Muscle of leg (tissue), 11 donors: ENCODE measurements around the gene CAMKMT. TPM values are rescaled to one million over a fixed set of nuclear protein-coding genes. Genes with fewer than 3 reads are reported as not detected.
A peak's percentile ranks its signal among the peaks of the same experiment; 100 is the strongest.

ENCODE experiments used
- DNase-seq: peaks from one replicate; pipeline ENCODE4 v3.0.0; 2013
- H3K27ac ChIP-seq: one replicate; pipeline ENCODE4 v1.5.1; 2013; ENCODE audit warnings: mild to moderate bottlenecking, low read length, control low read depth
- H3K27me3 ChIP-seq: one replicate; pipeline ENCODE4 v1.6.1; 2013; ENCODE audit warnings: low read length; ENCODE audit not compliant: control insufficient read depth, insufficient read depth
- H3K36me3 ChIP-seq: one replicate; pipeline ENCODE4 v1.6.1; 2013; ENCODE audit warnings: low read length; ENCODE audit not compliant: control insufficient read depth, insufficient read depth
- H3K4me1 ChIP-seq: one replicate; pipeline ENCODE4 v1.6.1; 2013; ENCODE audit warnings: low read length; ENCODE audit not compliant: control insufficient read depth, insufficient read depth
- H3K4me3 ChIP-seq: one replicate; pipeline ENCODE4 v1.5.1; 2013; ENCODE audit warnings: low read length, control low read depth
- H3K9me3 ChIP-seq: replicated peaks from 2 replicates; pipeline ENCODE4 v1.6.1; 2013; ENCODE audit warnings: low read depth, low read length; ENCODE audit not compliant: control insufficient read depth
- WGBS: methylation state at CpG from one replicate; pipeline ENCODE4 v1.1.5; 2013; ENCODE audit warnings: missing lambda C conversion rate; ENCODE audit not compliant: insufficient coverage; 5-methylcytosine and 5-hydroxymethylcytosine counted together
- polyA plus RNA-seq, 8 donors: library from polyadenylated mRNA; unstranded; fragments of 120-200 nt; gene quantifications; one replicate each; pipeline versions ENCODE4 v1.2.1 to v1.2.3, GENCODE V29; 2013; ENCODE audit warnings: inconsistent platforms in 1 of 8, low replicate concordance in 1 of 8; ENCODE audit not compliant: insufficient read length in 8 of 8, insufficient read depth in 1 of 8
- total RNA-seq: library from RNA; stranded (reverse); fragments of 120-200 nt; gene quantifications from one replicate; pipeline ENCODE4 v1.2.4, GENCODE V29; 2013

Gene CAMKMT
- total and polyA plus RNA-seq, 9 donors: 3.8 to 6.1 (median 4.6) TPM

DNA sequence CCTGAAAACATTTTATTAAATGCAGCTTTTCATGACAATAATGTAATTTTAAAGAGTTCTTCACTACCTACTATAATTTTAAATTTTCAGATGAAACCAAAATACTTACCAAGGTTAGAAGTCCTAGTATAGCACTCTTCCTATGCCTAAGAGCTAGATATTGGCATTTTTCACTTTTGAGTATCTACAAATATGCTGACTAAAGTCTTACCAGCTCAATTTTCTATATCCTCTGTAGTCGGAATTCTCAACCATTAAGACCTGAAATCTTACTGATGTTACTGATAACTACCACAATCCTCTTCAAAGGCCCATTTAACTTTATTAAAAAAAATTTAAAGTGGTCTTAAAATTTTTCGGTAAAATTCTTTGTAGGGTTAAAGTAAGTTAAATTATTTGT, 32.4 kb upstream of the CAMKMT start:
- Histone ChIP-seq H3K36me3 (peaks cover 49% of the 10 kb centered on the region), H3K4me1 (no peaks in the 10 kb centered on the region), H3K27ac (no peak overlapping the region), H3K4me3 (no peak overlapping the region), H3K27me3 (no peaks in the 10 kb centered on the region), H3K9me3 (no peaks in the 10 kb centered on the region)
- DNase-seq: no peak
- no CpG with 5 or more reads among the region's 2 CpGs for WGBS

DNA sequence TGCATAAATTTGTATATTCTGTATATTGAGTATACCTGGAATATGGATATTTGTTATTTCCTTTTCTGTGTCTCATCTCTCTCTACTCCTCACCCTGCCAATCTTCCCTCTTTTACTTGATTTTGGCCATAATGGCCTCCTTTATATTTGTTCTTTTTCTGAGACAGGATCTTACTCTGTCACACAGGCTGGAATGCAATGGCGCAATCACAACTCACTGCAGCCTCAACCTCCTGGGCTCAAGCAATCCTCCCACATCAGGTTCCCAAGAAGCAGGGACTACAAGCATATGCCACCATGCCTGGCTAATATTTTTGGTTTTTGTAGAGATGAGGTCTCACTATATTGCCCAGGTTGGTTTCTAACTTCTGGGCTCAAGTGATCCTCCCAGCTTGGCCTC, 30.9 kb upstream of the CAMKMT start:
- Histone ChIP-seq H3K27me3 (no peaks in the 10 kb centered on the region), H3K4me1 (no peaks in the 10 kb centered on the region), H3K36me3 (peaks cover 42% of the 10 kb centered on the region), H3K4me3 (no peak overlapping the region), H3K27ac (no peak overlapping the region), H3K9me3 (no peaks in the 10 kb centered on the region)
- no peak for DNase-seq
- WGBS: no CpG with 5 or more reads among the region's 1 CpG

DNA sequence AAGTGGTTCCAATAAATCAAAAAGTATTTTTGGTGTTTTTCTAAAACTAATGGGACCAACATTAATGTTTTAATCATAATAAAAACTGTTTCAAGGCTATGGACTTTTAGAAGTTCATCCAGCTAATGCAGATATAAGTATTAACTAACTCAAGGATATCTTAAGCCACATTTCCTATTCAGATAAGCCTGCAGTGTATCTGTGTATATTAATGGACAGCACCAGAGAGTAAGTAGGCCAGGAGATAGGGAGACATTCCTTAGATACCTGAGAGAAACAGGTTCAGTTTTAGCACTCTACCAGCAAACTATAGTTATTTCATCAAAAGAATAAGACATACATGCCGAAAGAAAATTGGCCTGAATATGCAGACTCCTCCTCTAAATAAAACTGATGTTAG, 27.8 kb upstream of the CAMKMT start:
- H3K4me1 ChIP-seq: no peaks in the 10 kb centered on the region
- no CpG with 5 or more reads among the region's 1 CpG for WGBS
- peaks cover 43% of the 10 kb centered on the region for H3K36me3 ChIP-seq
- DNase-seq: no peak
- H3K27me3 ChIP-seq: no peaks in the 10 kb centered on the region
- no peak overlapping the region for H3K4me3 ChIP-seq
- H3K27ac ChIP-seq: no peak overlapping the region
- no peaks in the 10 kb centered on the region for H3K9me3 ChIP-seq

DNA sequence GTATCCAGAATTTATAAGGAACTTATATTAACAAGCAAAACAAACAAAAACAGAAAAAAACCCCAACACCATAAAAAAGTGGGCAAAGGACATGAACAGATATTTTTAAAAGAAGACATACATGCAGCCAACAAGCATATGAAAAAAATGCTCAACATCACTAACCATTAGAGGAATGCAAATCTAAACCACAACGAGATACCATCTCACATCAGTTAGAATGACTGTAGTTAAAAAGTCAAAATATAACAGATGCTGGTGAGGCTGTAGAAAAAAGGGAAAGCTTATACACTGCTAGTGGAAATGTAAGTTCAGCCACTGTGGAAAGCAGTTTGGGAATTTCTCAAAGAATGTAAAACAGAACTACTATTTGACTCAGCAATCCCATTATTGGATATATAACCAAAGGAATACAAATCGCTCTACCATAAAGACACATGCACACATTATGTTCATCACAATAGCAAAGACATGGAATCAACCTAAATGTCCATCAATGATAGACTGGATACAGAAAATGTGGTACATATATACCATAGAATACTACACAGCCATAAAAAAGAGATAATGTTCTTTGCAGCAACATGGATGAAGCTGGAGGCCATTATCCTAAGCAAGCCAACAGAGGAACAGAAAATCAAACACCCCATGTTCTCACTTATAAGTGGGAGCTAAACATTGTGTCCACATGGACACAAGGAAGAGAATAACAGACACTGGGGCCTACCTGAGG, 25.8 kb upstream of the CAMKMT start:
- no CpG with 5 or more reads among the region's 2 CpGs for WGBS

DNA sequence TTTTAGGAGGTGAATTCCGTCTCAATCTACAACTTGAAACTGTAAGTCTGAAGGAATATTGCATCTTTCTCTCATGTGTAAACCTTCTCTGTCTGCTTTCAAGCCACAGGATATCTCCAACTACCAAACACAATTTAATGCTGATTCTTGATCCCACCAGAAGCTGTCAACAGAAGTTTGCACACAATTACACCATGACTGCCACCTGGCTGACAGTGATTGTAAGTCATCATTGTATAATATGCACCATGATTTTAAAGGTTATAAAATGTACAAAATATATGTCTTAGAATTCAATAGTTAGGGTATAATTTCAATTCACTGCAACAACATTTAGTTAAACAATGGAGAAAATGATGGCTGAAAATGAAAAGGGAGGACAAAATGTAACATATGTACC, 18.9 kb upstream of the CAMKMT start:
- no peak overlapping the region for H3K27ac ChIP-seq
- WGBS: no CpG with 5 or more reads among the region's 1 CpG
- no peak overlapping the region for H3K4me3 ChIP-seq
- DNase-seq: no peak
- H3K4me1 ChIP-seq: no peaks in the 10 kb centered on the region
- H3K27me3 ChIP-seq: no peaks in the 10 kb centered on the region
- H3K36me3 ChIP-seq: peaks cover 13% of the 10 kb centered on the region
- H3K9me3 ChIP-seq: no peaks in the 10 kb centered on the region

More for the DNA sequence above, 25.8 kb upstream of the CAMKMT start:
- Histone ChIP-seq H3K4me1 (no peaks in the 10 kb centered on the region), H3K4me3 (no peak overlapping the region), H3K9me3 (no peaks in the 10 kb centered on the region), H3K27me3 (no peaks in the 10 kb centered on the region), H3K36me3 (peaks cover 41% of the 10 kb centered on the region), H3K27ac (no peak overlapping the region)
- DNase-seq: no peak

DNA sequence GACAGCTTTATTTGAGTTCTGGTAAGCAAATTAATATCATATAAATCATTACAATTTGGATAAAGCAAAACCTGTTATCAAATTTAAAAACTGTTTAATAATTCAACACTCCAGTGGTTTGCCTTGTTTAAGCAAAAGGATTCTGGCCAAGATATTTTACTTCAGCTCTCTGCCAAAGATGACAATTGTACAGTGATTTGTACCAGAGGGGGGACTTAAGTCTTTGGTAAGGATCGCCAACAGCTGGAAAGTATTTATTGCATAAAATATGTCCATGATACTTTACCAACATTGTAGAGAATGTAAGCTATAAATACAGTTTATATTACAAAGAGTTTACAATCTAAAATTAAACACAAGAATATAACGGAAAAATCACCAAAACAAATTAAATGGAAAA, 14.2 kb upstream of the CAMKMT start:
- peak; percentile 57 for DNase-seq
- WGBS: no CpG with 5 or more reads among the region's 2 CpGs
- H3K4me1 ChIP-seq: no peaks in the 10 kb centered on the region

DNA sequence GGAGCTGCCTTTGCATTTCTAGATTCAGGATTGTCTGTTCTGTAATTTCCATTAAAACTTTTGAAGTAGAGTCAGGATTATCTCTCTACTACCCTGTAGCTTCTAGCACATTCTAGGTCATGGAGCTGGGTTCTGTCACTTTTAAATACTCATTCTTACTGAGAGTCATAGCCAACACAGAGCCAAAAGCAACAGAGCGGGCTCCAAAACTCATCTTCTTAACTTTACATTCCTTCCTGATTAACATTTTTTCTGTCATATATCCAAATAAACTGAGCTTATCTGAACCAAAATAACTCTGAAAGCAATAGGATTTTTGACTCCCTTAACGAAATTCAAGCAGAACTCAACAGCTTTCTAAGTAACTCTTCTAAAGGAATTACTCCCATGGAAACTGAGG, 13.3 kb upstream of the CAMKMT start:
- peak; percentile 78 for DNase-seq
- no CpG with 5 or more reads among the region's 2 CpGs for WGBS
- H3K4me1 ChIP-seq: no peaks in the 10 kb centered on the region
- H3K9me3 ChIP-seq: no peaks in the 10 kb centered on the region
- H3K27ac ChIP-seq: no peak overlapping the region
- H3K36me3 ChIP-seq: peaks cover 3% of the 10 kb centered on the region
- no peaks in the 10 kb centered on the region for H3K27me3 ChIP-seq
- no peak overlapping the region for H3K4me3 ChIP-seq

More for the DNA sequence above, 14.2 kb upstream of the CAMKMT start:
- Histone ChIP-seq H3K27me3 (no peaks in the 10 kb centered on the region), H3K9me3 (no peaks in the 10 kb centered on the region), H3K27ac (no peak overlapping the region), H3K36me3 (peaks cover 5% of the 10 kb centered on the region), H3K4me3 (no peak overlapping the region)

DNA sequence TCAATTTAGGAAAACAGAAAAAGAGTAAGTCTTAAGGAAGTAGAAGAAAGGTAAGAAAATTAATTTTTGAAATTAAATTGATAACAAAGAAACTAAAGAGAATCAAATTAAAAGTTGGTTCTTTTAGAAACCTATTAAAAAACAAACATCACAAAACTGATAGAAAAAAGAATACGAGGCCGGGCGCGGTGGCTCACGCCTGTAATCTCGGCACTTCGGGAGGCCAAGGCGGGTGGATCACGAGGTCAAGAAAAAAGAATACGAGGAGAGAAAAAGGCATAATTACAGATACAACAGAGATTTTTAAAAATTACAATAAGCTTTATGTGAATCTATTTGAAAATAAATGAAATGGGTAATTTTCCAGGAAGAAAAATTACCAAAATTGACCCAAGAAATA, 12.2 kb upstream of the CAMKMT start:
- no peaks in the 10 kb centered on the region for H3K9me3 ChIP-seq
- H3K4me1 ChIP-seq: no peaks in the 10 kb centered on the region

DNA sequence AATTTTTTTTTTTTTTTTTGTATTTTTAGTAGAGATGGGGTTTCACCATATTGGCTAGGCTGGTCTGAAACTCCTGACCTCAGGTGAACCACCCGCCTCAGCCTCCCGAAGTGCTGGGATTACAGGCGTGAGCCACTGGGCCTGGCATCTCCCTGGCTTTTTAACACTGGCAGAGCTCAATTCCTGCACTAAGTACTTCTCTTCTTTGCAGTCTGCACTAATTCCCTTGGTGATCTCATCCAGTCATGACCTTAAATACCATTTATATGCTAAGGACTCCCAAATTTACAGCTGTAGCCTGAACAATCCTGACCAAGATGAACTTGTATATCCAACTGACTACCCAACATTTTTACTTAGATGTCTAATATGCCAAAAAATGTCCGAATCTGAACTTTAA, 10.7 kb upstream of the CAMKMT start:
- H3K27me3 ChIP-seq: no peaks in the 10 kb centered on the region
- H3K9me3 ChIP-seq: no peaks in the 10 kb centered on the region
- WGBS: 93% methylated on average over 4 of the region's 4 CpGs
- no peak overlapping the region for H3K27ac ChIP-seq
- H3K36me3 ChIP-seq: no peaks in the 10 kb centered on the region
- no peak for DNase-seq
- H3K4me1 ChIP-seq: no peaks in the 10 kb centered on the region
- H3K4me3 ChIP-seq: no peak overlapping the region

More for the DNA sequence above, 12.2 kb upstream of the CAMKMT start:
- no CpG with 5 or more reads among the region's 10 CpGs for WGBS
- DNase-seq: no peak
- H3K27ac ChIP-seq: no peak overlapping the region
- H3K27me3 ChIP-seq: no peaks in the 10 kb centered on the region
- H3K4me3 ChIP-seq: no peak overlapping the region
- H3K36me3 ChIP-seq: no peaks in the 10 kb centered on the region

DNA sequence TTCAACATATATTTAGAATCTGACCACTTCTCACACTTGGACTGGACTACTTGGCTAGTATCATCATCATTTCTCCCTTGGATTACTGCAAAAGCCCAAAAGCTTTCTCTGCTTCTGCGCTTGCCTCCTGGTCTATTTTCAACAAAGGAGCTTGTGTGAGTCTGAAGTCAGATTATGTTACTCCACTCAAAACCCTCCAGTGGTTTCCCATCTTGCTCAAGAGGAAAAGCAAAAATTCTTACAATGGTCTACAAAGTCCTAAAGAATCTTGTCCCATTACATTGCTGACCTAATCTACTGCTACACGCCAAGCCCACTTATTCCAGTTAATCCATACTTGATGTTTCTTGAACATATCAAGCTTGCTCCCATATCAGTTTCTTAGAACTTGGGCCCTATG, 10.1 kb upstream of the CAMKMT start:
- WGBS: 75% methylated on average over 1 of the region's 2 CpGs
- Histone ChIP-seq H3K9me3 (no peaks in the 10 kb centered on the region), H3K27ac (no peak overlapping the region), H3K4me1 (peaks cover 1% of the 10 kb centered on the region), H3K36me3 (no peaks in the 10 kb centered on the region), H3K4me3 (no peak overlapping the region), H3K27me3 (no peaks in the 10 kb centered on the region)
- DNase-seq: peak; percentile 9

DNA sequence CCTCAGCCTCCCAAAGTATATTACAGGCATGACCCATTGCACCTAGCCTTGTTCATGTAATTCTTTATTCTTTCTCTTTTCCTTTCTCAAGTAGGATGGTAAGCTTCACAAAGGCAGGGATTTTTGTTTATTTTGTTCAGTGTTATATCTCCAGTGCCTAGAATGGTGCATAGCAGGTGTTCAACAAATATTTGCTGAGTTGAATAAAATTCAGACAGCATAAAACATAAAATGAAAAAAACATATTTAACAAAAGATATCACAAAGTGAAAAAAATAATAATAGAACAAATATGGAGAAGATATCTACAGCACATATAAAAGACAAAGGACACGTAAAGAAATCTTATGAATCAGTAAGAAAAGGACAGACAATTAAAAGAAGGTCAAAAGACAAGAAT, 9.2 kb upstream of the CAMKMT start:
- Histone ChIP-seq H3K9me3 (no peaks in the 10 kb centered on the region), H3K27me3 (no peaks in the 10 kb centered on the region), H3K36me3 (no peaks in the 10 kb centered on the region), H3K4me3 (no peak overlapping the region), H3K4me1 (peaks cover 4% of the 10 kb centered on the region), H3K27ac (no peak overlapping the region)
- no peak for DNase-seq
- no CpG with 5 or more reads among the region's 1 CpG for WGBS
